HEK293 (cell line): ENCODE measurements around the gene CEP135.

Experiments used
- CTCF ChIA-PET: fragments of 350-600 bp; formaldehyde crosslinking; extraction: SDS; loops from one replicate; lab custom pipeline; 2021; ENCODE audit warnings: antibody characterized with exemption; lab: Yijun Ruan, JAX
- POLR2A ChIA-PET: fragments of 300-600 bp; formaldehyde crosslinking; extraction: SDS; loops from one replicate; lab custom pipeline; 2020; ENCODE audit warnings: antibody characterized with exemption, inconsistent platforms; lab: Yijun Ruan, JAX
- H3K27ac ChIP-seq: fragments of 200-500 bp; sonication (Bioruptor generic); 2 replicates; pipeline ENCODE4 v1.5.1; 2014; ENCODE audit warnings: low read depth, low read length, control low read depth, inconsistent platforms; ENCODE audit errors: extremely low read depth
- H3K36me3 ChIP-seq, 2 experiments: fragments of 200-500 bp in 1 of 2; sonication (Bioruptor generic) in 1 of 2; 1 replicate in 1 of 2; 2 replicates in 1 of 2; pipeline ENCODE4 v1.5.1; 2014 to 2017; ENCODE audit warnings: inconsistent platforms in 2 of 2, low read length in 2 of 2; ENCODE audit not compliant: control insufficient read depth in 2 of 2, insufficient read depth in 1 of 2
- H3K4me1 ChIP-seq: fragments of 200-500 bp; sonication (Bioruptor generic); 2 replicates; pipeline ENCODE4 v1.5.1; 2014; ENCODE audit warnings: mild to moderate bottlenecking, low read length, inconsistent platforms; ENCODE audit not compliant: control insufficient read depth, insufficient read depth
- H3K4me3 ChIP-seq: 2 replicates; pipeline ENCODE4 v1.5.1; 2011; ENCODE audit warnings: low read depth, mild to moderate bottlenecking, control low read depth, low read length, moderate library complexity
- H3K9me3 ChIP-seq: fragments of 200-500 bp; sonication (Bioruptor generic); 2 replicates; pipeline ENCODE4 v1.5.1; 2014; ENCODE audit warnings: low read depth, low read length, inconsistent platforms; ENCODE audit not compliant: control insufficient read depth, insufficient read depth
- MEIS1 ChIP-seq: sonication (generic); formaldehyde crosslinking; IDR thresholded peaks from 2 replicates; pipeline ENCODE4 v1.8.1; 2022; ENCODE audit warnings: missing genetic modification reagents, mild to moderate bottlenecking, borderline replicate concordance
- MYNN ChIP-seq: fragments of 450-650 bp; formaldehyde crosslinking; IDR thresholded peaks from 2 replicates; pipeline ENCODE4 v1.5.1; 2016; ENCODE audit warnings: missing biosample characterization, missing genetic modification characterization, borderline replicate concordance
- ZNF146 ChIP-seq: fragments of 450-650 bp; formaldehyde crosslinking; IDR thresholded peaks from 2 replicates; pipeline ENCODE4 v1.5.1; 2016; ENCODE audit warnings: missing biosample characterization, missing genetic modification characterization
- ZNF2 ChIP-seq: fragments of 450-650 bp; formaldehyde crosslinking; IDR thresholded peaks from 2 replicates; pipeline ENCODE4 v1.5.1; 2016; ENCODE audit warnings: missing biosample characterization, missing genetic modification characterization
- ZNF280C ChIP-seq: fragments of 450-650 bp; formaldehyde crosslinking; IDR thresholded peaks from 2 replicates; pipeline ENCODE4 v1.5.1; 2016; ENCODE audit warnings: missing biosample characterization, missing genetic modification characterization
- ZNF501 ChIP-seq: fragments of 450-650 bp; formaldehyde crosslinking; IDR thresholded peaks from 2 replicates; pipeline ENCODE4 v1.5.1; 2016; ENCODE audit warnings: missing biosample characterization, missing genetic modification characterization
- ZNF510 ChIP-seq: fragments of 450-650 bp; formaldehyde crosslinking; IDR thresholded peaks from 2 replicates; pipeline ENCODE4 v1.5.1; 2018; ENCODE audit warnings: mild to moderate bottlenecking, missing genetic modification characterization, missing biosample characterization; ENCODE audit not compliant: insufficient replicate concordance
- ZNF560 ChIP-seq: fragments of 450-650 bp; formaldehyde crosslinking; IDR thresholded peaks from 2 replicates; pipeline ENCODE4 v1.5.1; 2017; ENCODE audit warnings: missing biosample characterization, missing genetic modification characterization, borderline replicate concordance
- ZSCAN23 ChIP-seq: fragments of 450-650 bp; formaldehyde crosslinking; IDR thresholded peaks from 2 replicates; pipeline ENCODE4 v1.5.1; 2016; ENCODE audit warnings: missing biosample characterization, missing genetic modification characterization
- TF ChIP-seq, protein P1 (sequence below): fragments of 450-650 bp; formaldehyde crosslinking; IDR thresholded peaks from 2 replicates; pipeline ENCODE4 v1.5.0; 2017; ENCODE audit warnings: missing biosample characterization, missing genetic modification characterization, borderline replicate concordance
- TF ChIP-seq, protein P2 (sequence below): fragments of 450-650 bp; formaldehyde crosslinking; conservative IDR thresholded peaks from 2 replicates; pipeline ENCODE4 v1.5.1; 2016; ENCODE audit warnings: low read depth, missing biosample characterization, missing genetic modification characterization
- TF ChIP-seq, protein P3 (sequence below): fragments of 450-650 bp; formaldehyde crosslinking; IDR thresholded peaks from 2 replicates; pipeline ENCODE4 v1.5.1; 2016; ENCODE audit warnings: missing biosample characterization, missing genetic modification characterization

CEP135 gene

GRCh38 chr4:56003606-56004005 is 54.9 kb downstream of the CEP135 start (continued):
- TF ChIP-seq, protein P1, sequence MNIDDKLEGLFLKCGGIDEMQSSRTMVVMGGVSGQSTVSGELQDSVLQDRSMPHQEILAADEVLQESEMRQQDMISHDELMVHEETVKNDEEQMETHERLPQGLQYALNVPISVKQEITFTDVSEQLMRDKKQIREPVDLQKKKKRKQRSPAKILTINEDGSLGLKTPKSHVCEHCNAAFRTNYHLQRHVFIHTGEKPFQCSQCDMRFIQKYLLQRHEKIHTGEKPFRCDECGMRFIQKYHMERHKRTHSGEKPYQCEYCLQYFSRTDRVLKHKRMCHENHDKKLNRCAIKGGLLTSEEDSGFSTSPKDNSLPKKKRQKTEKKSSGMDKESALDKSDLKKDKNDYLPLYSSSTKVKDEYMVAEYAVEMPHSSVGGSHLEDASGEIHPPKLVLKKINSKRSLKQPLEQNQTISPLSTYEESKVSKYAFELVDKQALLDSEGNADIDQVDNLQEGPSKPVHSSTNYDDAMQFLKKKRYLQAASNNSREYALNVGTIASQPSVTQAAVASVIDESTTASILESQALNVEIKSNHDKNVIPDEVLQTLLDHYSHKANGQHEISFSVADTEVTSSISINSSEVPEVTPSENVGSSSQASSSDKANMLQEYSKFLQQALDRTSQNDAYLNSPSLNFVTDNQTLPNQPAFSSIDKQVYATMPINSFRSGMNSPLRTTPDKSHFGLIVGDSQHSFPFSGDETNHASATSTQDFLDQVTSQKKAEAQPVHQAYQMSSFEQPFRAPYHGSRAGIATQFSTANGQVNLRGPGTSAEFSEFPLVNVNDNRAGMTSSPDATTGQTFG (tag by site-specific recombination): no peak
- no peak for TF ChIP-seq ZNF501 (tag by site-specific recombination)

DNA sequence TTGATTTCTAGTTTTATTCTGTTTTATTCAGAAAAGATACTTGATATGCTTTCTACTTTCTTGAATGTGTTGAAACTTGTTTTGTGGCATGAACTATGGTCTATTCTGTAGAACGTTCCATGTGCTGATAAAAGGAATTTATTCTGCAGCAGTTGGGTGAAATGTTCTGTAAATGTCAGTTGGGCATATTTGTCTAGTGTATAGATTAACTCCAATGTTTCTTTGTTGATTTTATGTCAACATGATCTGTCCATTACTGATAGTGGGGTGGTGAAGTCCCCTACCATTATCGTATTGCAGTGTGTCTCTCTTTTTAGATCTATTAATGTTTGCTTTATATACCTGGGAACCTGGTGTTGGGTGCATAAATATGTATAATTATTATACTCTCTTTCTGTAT is 55.5 kb downstream of the CEP135 start:
- POLR2A ChIA-PET: no interaction called here
- Histone ChIP-seq H3K36me3 (peaks cover 9 to 62% of the 10 kb centered on the region in 2 experiments; a peak in 2 of 3 replicates), H3K4me1 (no peaks in the 10 kb centered on the region), H3K9me3 (no peaks in the 10 kb centered on the region), H3K4me3 (no peak overlapping the region)
- TF ChIP-seq MYNN (tag by site-specific recombination): no peak
- no peak for TF ChIP-seq ZNF280C (tag by site-specific recombination)
- TF ChIP-seq MEIS1 (CRISPR knock-in tag): no peak
- TF ChIP-seq ZSCAN23 (tag by site-specific recombination): no peak
- no peak for TF ChIP-seq ZNF146 (tag by site-specific recombination)
- TF ChIP-seq, protein P2, sequence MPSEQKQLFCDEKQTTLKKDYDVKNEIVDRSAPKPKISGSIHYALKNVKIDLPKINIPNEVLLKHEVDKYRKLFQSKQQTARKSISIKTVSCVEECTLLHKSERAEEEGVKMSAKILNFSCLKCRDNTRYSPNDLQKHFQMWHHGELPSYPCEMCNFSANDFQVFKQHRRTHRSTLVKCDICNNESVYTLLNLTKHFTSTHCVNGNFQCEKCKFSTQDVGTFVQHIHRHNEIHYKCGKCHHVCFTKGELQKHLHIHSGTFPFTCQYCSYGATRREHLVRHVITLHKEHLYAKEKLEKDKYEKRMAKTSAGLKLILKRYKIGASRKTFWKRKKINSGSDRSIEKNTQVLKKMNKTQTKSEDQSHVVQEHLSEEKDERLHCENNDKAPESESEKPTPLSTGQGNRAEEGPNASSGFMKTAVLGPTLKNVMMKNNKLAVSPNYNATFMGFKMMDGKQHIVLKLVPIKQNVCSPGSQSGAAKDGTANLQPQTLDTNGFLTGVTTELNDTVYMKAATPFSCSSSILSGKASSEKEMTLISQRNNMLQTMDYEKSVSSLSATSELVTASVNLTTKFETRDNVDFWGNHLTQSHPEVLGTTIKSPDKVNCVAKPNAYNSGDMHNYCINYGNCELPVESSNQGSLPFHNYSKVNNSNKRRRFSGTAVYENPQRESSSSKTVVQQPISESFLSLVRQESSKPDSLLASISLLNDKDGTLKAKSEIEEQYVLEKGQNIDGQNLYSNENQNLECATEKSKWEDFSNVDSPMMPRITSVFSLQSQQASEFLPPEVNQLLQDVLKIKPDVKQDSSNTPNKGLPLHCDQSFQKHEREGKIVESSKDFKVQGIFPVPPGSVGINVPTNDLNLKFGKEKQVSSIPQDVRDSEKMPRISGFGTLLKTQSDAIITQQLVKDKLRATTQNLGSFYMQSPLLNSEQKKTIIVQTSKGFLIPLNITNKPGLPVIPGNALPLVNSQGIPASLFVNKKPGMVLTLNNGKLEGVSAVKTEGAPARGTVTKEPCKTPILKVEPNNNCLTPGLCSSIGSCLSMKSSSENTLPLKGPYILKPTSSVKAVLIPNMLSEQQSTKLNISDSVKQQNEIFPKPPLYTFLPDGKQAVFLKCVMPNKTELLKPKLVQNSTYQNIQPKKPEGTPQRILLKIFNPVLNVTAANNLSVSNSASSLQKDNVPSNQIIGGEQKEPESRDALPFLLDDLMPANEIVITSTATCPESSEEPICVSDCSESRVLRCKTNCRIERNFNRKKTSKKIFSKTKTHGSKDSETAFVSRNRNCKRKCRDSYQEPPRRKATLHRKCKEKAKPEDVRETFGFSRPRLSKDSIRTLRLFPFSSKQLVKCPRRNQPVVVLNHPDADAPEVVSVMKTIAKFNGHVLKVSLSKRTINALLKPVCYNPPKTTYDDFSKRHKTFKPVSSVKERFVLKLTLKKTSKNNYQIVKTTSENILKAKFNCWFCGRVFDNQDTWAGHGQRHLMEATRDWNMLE: no peak
- no peak for TF ChIP-seq ZNF2 (tag by site-specific recombination)
- no peak for TF ChIP-seq ZNF510 (tag by site-specific recombination)
- TF ChIP-seq ZNF560 (tag by site-specific recombination): no peak
- TF ChIP-seq, protein P3, sequence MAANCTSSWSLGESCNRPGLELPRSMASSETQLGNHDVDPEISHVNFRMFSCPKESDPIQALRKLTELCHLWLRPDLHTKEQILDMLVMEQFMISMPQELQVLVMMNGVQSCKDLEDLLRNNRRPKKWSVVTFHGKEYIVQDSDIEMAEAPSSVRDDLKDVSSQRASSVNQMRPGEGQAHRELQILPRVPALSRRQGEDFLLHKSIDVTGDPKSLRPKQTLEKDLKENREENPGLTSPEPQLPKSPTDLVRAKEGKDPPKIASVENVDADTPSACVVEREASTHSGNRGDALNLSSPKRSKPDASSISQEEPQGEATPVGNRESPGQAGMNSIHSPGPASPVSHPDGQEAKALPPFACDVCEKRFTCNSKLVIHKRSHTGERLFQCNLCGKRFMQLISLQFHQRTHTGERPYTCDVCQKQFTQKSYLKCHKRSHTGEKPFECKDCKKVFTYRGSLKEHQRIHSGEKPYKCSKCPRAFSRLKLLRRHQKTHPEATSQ (tag by site-specific recombination): no peak
- TF ChIP-seq, all 188 proteins: peak for 0
- H3K27ac ChIP-seq: no peak overlapping the region
- CTCF ChIA-PET: no interaction called here
